Heart left ventricle (tissue), 13 donors: ENCODE results near the gene NIPA2.

Experiments used
- CTCF ChIP-seq, 12 donors: fragments of 200-600 bp; sonication (generic) in 4 of 12; IDR thresholded peaks; one replicate each; pipeline versions ENCODE4 v1.5.0 to v1.8.0; 2018 to 2022; ENCODE audit warnings: antibody characterized with exemption in 12 of 12, mild to moderate bottlenecking in 5 of 12
- POLR2A ChIP-seq, 2 donors: fragments of 450-650 bp; IDR thresholded peaks; one replicate each; pipeline ENCODE4 v1.6.1; 2017; ENCODE audit warnings: antibody characterized with exemption in 2 of 2, mild to moderate bottlenecking in 2 of 2, moderate library complexity in 2 of 2
- donor health status: ischemic (EF 13 %, LVEDD 7.1; RV severe dilation, severe dysfunction).
- donor health status: DM: no; HTN: yes; CAD: no.
- donor health status: DM: no; HTN: no; CAD: no.
- donor health status: ischemic (EF 25% LVEDD 6.9; RV normal size, moderate dysfunction).
- donor health status: ischemic (EF 25% LVEDD 5.7; RV mildly dilated, moderate dysfunction).
- donor health status: ischemic (EF 35%, LVEDD 5.7; RV mildly dilated, moderate dysfunction).
- donor health status: nonischemic (EF 11% LVEDD 7.7; RV severe dilation, severe dysfunction).
- donor health status: DM: yes; HTN: yes; CAD: no.
- donor health status: PGD.
- donor health status: ischemic (EF 29% LVEDD 5.4; RV normal size, mild dysfunction).
- donor health status: nonischemic (EF 23%, LVEDD 6.1; RV moderate dilation, normal function).

GRCh38 chr15:22881739-22882440 lies 43.4 kb downstream of the NIPA2 start:
- TF ChIP-seq CTCF (IDR thresholded peaks at IDR 0.05) (no peak), POLR2A (IDR thresholded peaks at IDR 0.05) (no peak)
